ENCODE results near the gene DHX15. TPM values are rescaled to one million over a fixed set of nuclear protein-coding genes. Genes with fewer than 3 reads are reported as not detected.

The DHX15 gene
- total and polyA plus RNA-seq, 2 of the 8 experiments (the other 6 are each of a cell fraction or from before 2014, with no cell fraction given): 126 to 286 TPM

- H2BK20ac ChIP-seq (ENCODE audit: low read length): no peak overlapping the region
- CTCF ChIA-PET (ENCODE audit: partially characterized antibody): interaction anchor here (0.7 to 1.5 kb wide), 5 partner anchors 9 to 155 kb away, joined by 3 read pairs; no protein-coding TSS in a partner anchor
- no peak for DNase-seq (ENCODE audit: low read depth in 1 of 2, low spot score in 2 of 2)
- H3K9me3 ChIP-seq (ENCODE audit: insufficient read depth in 2 of 2, low read depth in 1 of 2, low read length in 1 of 2): no peaks in the 10 kb centered on the region; a peak in 1 of 4 replicates
- H3K79me1 ChIP-seq (ENCODE audit: low read depth, low read length): no peaks in the 10 kb centered on the region; the same call in 1 of the 2 replicates
- no peak overlapping the region for H3K14ac ChIP-seq (ENCODE audit: insufficient read length)
- no peak overlapping the region for H2BK12ac ChIP-seq (ENCODE audit: low read depth, low read length)
- peaks cover 40 to 46% of the 10 kb centered on the region in 2 experiments for H4K20me1 ChIP-seq (replicated peaks in 1 of 2; ENCODE audit: control insufficient read depth in 1 of 2, insufficient read depth in 2 of 2, low read length in 2 of 2)
- no peak overlapping the region for H2BK5ac ChIP-seq (ENCODE audit: low read depth, low read length)
- H3K9ac ChIP-seq (replicated peaks in 1 of 4; ENCODE audit: extremely low read depth in 1 of 4, low read depth in 3 of 4, low read length in 3 of 4): no peak overlapping the region
- POLR2A ChIA-PET (ENCODE audit: partially characterized antibody): interaction anchor here (0.7 to 6.4 kb wide), 7 partner anchors 10 to 80 kb away, joined by 3 to 78 read pairs (median 3); no protein-coding TSS in a partner anchor
- H3K4me3 ChIP-seq (ENCODE audit: extremely low read depth in 1 of 4, insufficient read depth in 2 of 4, low read depth in 3 of 4, low read length in 4 of 4): no peak overlapping the region
- H3K79me2 ChIP-seq (ENCODE audit: control insufficient read depth in 1 of 2, insufficient read depth in 2 of 2, low read length in 2 of 2): peaks cover 94 to 100% of the 10 kb centered on the region in 2 experiments
- H3K27ac ChIP-seq (ENCODE audit: low read depth, low read length): no peak overlapping the region
- no peak overlapping the region for H3K4ac ChIP-seq (replicated peaks; ENCODE audit: insufficient read length, low read depth, low read length)
- H3K4me2 ChIP-seq (ENCODE audit: insufficient read depth in 1 of 2, low read depth in 2 of 2, low read length in 2 of 2): peak overlapping the region in 1 of 2 experiments; percentile 40; a peak in 1 of 4 replicates
- peaks cover 0 to 15% (median 3%) of the 10 kb centered on the region in 4 experiments; a peak in 3 of 7 replicates for H3K4me1 ChIP-seq (replicated peaks in 1 of 4; ENCODE audit: control insufficient read depth in 3 of 4, insufficient read depth in 4 of 4, low read length in 3 of 4)
- H3K36me3 ChIP-seq (ENCODE audit: control insufficient read depth in 2 of 4, insufficient read depth in 4 of 4, low read length in 3 of 4): peaks cover 11 to 66% (median 28%) of the 10 kb centered on the region in 4 experiments
- no peaks in the 10 kb centered on the region for H3K27me3 ChIP-seq (replicated peaks in 1 of 4; ENCODE audit: control insufficient read depth in 3 of 4, extremely low read depth in 1 of 4, insufficient read depth in 3 of 4, low read length in 3 of 4)
- TF ChIP-seq SP4 (IDR thresholded peaks at IDR 0.05; ENCODE audit: low read length) (no peak), EZH2 (IDR thresholded peaks at IDR 0.05; ENCODE audit: low read depth, low read length, severe bottlenecking) (no peak), YY1 (IDR thresholded peaks at IDR 0.05; ENCODE audit: low read depth, low read length) (no peak), BRCA1 (IDR thresholded peaks at IDR 0.05; ENCODE audit: low read depth, low read length) (no peak), SUZ12 (IDR thresholded peaks at IDR 0.05; ENCODE audit: low read length) (no peak), JUND (IDR thresholded peaks at IDR 0.05; ENCODE audit: low read length) (no peak)
- peaks cover 7% of the 10 kb centered on the region for H3K23me2 ChIP-seq (ENCODE audit: low read depth, low read length)
- H4K5ac ChIP-seq (ENCODE audit: insufficient read length, low read depth, low read length): no peak overlapping the region
- FAIRE-seq: peak; percentile 19
- H3K18ac ChIP-seq (ENCODE audit: extremely low read depth, low read length): no peak overlapping the region
- no peak overlapping the region for H2BK120ac ChIP-seq (replicated peaks; ENCODE audit: low read depth, low read length)
- no peak overlapping the region for H2AK5ac ChIP-seq (ENCODE audit: low read depth, low read length)
- no peak overlapping the region for H4K91ac ChIP-seq (replicated peaks; ENCODE audit: insufficient read length, low read length)
- H2BK15ac ChIP-seq (ENCODE audit: low read length): no peak overlapping the region
- H3K56ac ChIP-seq (replicated peaks; ENCODE audit: insufficient read length, low read depth, low read length): no peak overlapping the region
- WGBS, 2 experiments (ENCODE audit: extremely low coverage in 1 of 2, insufficient coverage in 1 of 2, insufficient read length in 1 of 2, insufficient replicate concordance in 2 of 2, low coverage in 1 of 2, low lambda C conversion rate in 2 of 2, missing lambda C conversion rate in 1 of 2): 95% methylated on average over 4 of the region's 4 CpGs; no CpG with 5 or more reads in 1 of the 2 experiments
- no peak overlapping the region for H3K23ac ChIP-seq (ENCODE audit: insufficient read length)
- no peak overlapping the region for H2AFZ ChIP-seq (ENCODE audit: low read length)
- no peak overlapping the region for H4K8ac ChIP-seq (ENCODE audit: extremely low read depth, insufficient read depth, low read length)
Measured at GRCh38 chr4:24578364-24578763, 6.0 kb downstream of the DHX15 start.
